Renal pelvis (tissue), 12 donors: Measurements from ENCODE around the gene MRPS21. TPM values are rescaled to one million over a fixed set of nuclear protein-coding genes. Genes with fewer than 3 reads are reported as not detected.

Experiments
- DNase-seq: peaks from one replicate; pipeline ENCODE4 v3.0.0-alpha.2; 2013
- long read RNA-seq, 16 experiments: transcript quantifications; one replicate each; lab custom pipeline, GENCODE V29; 2026
- polyA plus RNA-seq, 3 donors: library from polyadenylated mRNA; unstranded; fragments of 120-200 nt; gene quantifications; one replicate each; pipeline ENCODE4 v1.2.1, GENCODE V29; 2013; ENCODE audit not compliant: insufficient read length in 3 of 3

Gene MRPS21
- polyA plus RNA-seq: 10 to 100 TPM; 75.9 to 92.9 (median 83.2) TPM
- long read RNA-seq, donor 1, transcript MRPS21-202 (3 exons, 1,226 nt): major isoform, 103 of 164 reads
- long read RNA-seq, donor 1, transcript MRPS21-201 (2 exons, 1,462 nt): minor isoform, 56 of 164 reads
- long read RNA-seq, donor 1, partial matches to known transcripts: 5 of 164 reads
- long read RNA-seq, donor 1, other reads (novel, unspliced or antisense): 0 of 164 reads
- long read RNA-seq, donor 2, transcript MRPS21-202 (3 exons, 1,226 nt): major isoform, 119 of 183 reads
- long read RNA-seq, donor 2, transcript MRPS21-201 (2 exons, 1,462 nt): minor isoform, 64 of 183 reads
- long read RNA-seq, donor 2, partial matches to known transcripts: 0 of 183 reads
- long read RNA-seq, donor 2, other reads (novel, unspliced or antisense): 0 of 183 reads
- long read RNA-seq, donor 3, transcript MRPS21-202 (3 exons, 1,226 nt): major isoform, 122 of 201 reads
- long read RNA-seq, donor 3, transcript MRPS21-201 (2 exons, 1,462 nt): minor isoform, 60 of 201 reads
- long read RNA-seq, donor 3, partial matches to known transcripts: 19 of 201 reads
- long read RNA-seq, donor 3, other reads (novel, unspliced or antisense): 0 of 201 reads
- long read RNA-seq, donor 4, transcript MRPS21-201 (2 exons, 1,462 nt): minor isoform, 69 of 205 reads
- long read RNA-seq, donor 4, transcript MRPS21-202 (3 exons, 1,226 nt): major isoform, 136 of 205 reads
- long read RNA-seq, donor 4, partial matches to known transcripts: 0 of 205 reads
- long read RNA-seq, donor 4, other reads (novel, unspliced or antisense): 0 of 205 reads
- long read RNA-seq, donor 5, transcript MRPS21-201 (2 exons, 1,462 nt): minor isoform, 40 of 128 reads
- long read RNA-seq, donor 5, transcript MRPS21-202 (3 exons, 1,226 nt): major isoform, 82 of 128 reads
- long read RNA-seq, donor 5, partial matches to known transcripts: 6 of 128 reads
- long read RNA-seq, donor 5, other reads (novel, unspliced or antisense): 0 of 128 reads
- long read RNA-seq, donor 6, transcript MRPS21-202 (3 exons, 1,226 nt): major isoform, 100 of 149 reads
- long read RNA-seq, donor 6, transcript MRPS21-201 (2 exons, 1,462 nt): minor isoform, 49 of 149 reads
- long read RNA-seq, donor 6, partial matches to known transcripts: 0 of 149 reads
- long read RNA-seq, donor 6, other reads (novel, unspliced or antisense): 0 of 149 reads
- long read RNA-seq, donor 7, transcript MRPS21-201 (2 exons, 1,462 nt): minor isoform, 80 of 227 reads
- long read RNA-seq, donor 7, transcript MRPS21-202 (3 exons, 1,226 nt): major isoform, 147 of 227 reads
- long read RNA-seq, donor 7, partial matches to known transcripts: 0 of 227 reads
- long read RNA-seq, donor 7, other reads (novel, unspliced or antisense): 0 of 227 reads
- long read RNA-seq, donor 8, transcript MRPS21-202 (3 exons, 1,226 nt): major isoform, 32 of 52 reads
- long read RNA-seq, donor 8, transcript MRPS21-201 (2 exons, 1,462 nt): minor isoform, 13 of 52 reads
- long read RNA-seq, donor 8, partial matches to known transcripts: 7 of 52 reads
- long read RNA-seq, donor 8, other reads (novel, unspliced or antisense): 0 of 52 reads
- long read RNA-seq, donor 9, transcript MRPS21-202 (3 exons, 1,226 nt): major isoform, 118 of 189 reads
- long read RNA-seq, donor 9, transcript MRPS21-201 (2 exons, 1,462 nt): minor isoform, 71 of 189 reads
- long read RNA-seq, donor 9, partial matches to known transcripts: 0 of 189 reads
- long read RNA-seq, donor 9, other reads (novel, unspliced or antisense): 0 of 189 reads
- long read RNA-seq, donor 10, transcript MRPS21-201 (2 exons, 1,462 nt): minor isoform, 69 of 183 reads
- long read RNA-seq, donor 10, transcript MRPS21-202 (3 exons, 1,226 nt): major isoform, 114 of 183 reads
- long read RNA-seq, donor 10, partial matches to known transcripts: 0 of 183 reads
- long read RNA-seq, donor 10, other reads (novel, unspliced or antisense): 0 of 183 reads
- long read RNA-seq, donor 11, transcript MRPS21-202 (3 exons, 1,226 nt): major isoform, 93 of 147 reads
- long read RNA-seq, donor 11, transcript MRPS21-201 (2 exons, 1,462 nt): minor isoform, 44 of 147 reads
- long read RNA-seq, donor 11, partial matches to known transcripts: 10 of 147 reads
- long read RNA-seq, donor 11, other reads (novel, unspliced or antisense): 0 of 147 reads
- long read RNA-seq, donor 12, transcript MRPS21-201 (2 exons, 1,462 nt): minor isoform, 74 of 177 reads
- long read RNA-seq, donor 12, transcript MRPS21-202 (3 exons, 1,226 nt): major isoform, 103 of 177 reads
- long read RNA-seq, donor 12, partial matches to known transcripts: 0 of 177 reads
- long read RNA-seq, donor 12, other reads (novel, unspliced or antisense): 0 of 177 reads
- long read RNA-seq, donor 13, transcript MRPS21-202 (3 exons, 1,226 nt): major isoform, 94 of 155 reads
- long read RNA-seq, donor 13, transcript MRPS21-201 (2 exons, 1,462 nt): minor isoform, 50 of 155 reads
- long read RNA-seq, donor 13, partial matches to known transcripts: 11 of 155 reads
- long read RNA-seq, donor 13, other reads (novel, unspliced or antisense): 0 of 155 reads
- long read RNA-seq, donor 14: 0 reads
- long read RNA-seq, donor 15, transcript MRPS21-201 (2 exons, 1,462 nt): minor isoform, 69 of 202 reads
- long read RNA-seq, donor 15, transcript MRPS21-202 (3 exons, 1,226 nt): major isoform, 116 of 202 reads
- long read RNA-seq, donor 15, partial matches to known transcripts: 17 of 202 reads
- long read RNA-seq, donor 15, other reads (novel, unspliced or antisense): 0 of 202 reads
- long read RNA-seq, donor 16, transcript MRPS21-201 (2 exons, 1,462 nt): minor isoform, 88 of 239 reads
- long read RNA-seq, donor 16, transcript MRPS21-202 (3 exons, 1,226 nt): major isoform, 139 of 239 reads
- long read RNA-seq, donor 16, partial matches to known transcripts: 12 of 239 reads
- long read RNA-seq, donor 16, other reads (novel, unspliced or antisense): 0 of 239 reads

DNA sequence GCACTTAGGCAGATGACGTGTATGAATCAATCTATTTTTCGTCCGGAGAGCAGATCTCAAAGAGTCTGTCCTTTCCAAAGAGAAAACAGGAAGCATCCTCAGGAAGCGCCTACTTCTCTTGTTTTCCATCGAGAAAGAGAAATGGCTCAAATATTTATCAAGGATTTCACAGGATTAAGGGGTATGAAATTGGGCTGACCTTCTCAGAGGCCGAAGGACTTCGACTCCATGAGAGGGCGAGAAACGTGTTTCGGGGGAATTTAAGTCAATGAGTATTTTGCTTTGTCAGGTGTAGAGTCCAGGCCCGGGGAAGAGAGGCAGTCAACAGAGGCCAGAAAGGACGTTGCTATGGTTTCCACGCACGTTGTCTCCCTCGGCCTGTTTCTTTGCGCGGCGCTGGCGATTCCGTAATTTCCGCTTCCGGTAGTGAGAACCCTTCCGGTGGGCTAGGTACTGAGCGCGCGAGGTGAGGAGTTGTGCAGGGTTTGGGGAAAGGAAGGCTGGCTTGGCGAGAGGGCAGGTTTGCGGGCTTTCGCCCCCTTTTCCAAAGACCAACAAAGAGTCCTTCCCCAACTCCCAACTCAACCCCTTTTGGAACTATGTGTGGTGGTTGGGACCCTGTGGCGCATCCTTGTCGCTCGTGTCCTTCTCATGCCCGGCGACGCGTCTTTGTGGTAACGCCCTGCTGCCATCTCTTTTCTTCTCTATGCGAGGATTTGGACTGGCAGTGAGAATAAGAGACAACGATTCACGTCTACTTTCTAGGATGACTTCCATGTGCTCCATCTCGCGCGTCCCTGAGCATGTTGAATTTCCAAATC is at the start of gene MRPS21:
TSS of gene MRPS21 (plus strand) at position 429 of the 821 bp plus-strand sequence. CDS start 506 bp downstream, outside the sequence.
- DNase-seq: peak; percentile 97

DNA sequence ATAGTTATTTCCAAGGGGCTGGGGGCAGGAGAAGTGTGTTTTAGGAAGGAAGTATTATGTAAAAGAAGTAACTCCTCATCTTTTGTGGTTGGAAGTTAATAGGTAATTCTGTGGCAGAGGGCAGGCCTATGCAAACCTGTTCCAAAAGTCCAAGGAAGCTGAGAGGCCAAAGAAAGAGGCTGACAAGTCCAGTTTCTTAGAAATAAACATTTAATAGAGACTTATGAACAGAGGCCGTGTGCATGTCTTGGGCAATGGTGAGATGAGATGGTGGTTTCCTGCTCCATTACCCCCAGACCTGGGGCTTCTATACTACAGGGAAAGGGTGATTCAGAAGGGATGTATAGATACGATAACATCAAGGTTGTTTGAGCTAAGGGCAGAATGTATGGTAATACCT is 43.7 kb upstream of the MRPS21 start:
- no peak for DNase-seq

DNA sequence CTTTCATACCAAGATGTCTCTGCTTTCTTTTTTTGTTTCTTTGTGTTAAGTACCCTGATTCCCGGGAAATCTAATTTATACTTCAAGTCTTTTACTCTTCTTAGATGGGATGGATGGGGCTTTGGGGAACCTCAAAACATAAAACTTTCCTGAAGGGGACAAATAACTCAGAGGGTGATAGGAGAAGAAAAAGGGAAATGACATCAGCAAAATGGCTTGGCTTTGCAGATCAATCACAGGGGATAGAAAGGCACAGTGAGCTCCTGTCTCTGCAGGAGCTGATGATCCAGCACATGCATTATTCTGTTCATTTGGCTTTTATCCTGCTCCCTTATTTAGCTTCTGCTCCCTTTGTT is 37.5 kb upstream of the MRPS21 start:
- DNase-seq: no peak

DNA sequence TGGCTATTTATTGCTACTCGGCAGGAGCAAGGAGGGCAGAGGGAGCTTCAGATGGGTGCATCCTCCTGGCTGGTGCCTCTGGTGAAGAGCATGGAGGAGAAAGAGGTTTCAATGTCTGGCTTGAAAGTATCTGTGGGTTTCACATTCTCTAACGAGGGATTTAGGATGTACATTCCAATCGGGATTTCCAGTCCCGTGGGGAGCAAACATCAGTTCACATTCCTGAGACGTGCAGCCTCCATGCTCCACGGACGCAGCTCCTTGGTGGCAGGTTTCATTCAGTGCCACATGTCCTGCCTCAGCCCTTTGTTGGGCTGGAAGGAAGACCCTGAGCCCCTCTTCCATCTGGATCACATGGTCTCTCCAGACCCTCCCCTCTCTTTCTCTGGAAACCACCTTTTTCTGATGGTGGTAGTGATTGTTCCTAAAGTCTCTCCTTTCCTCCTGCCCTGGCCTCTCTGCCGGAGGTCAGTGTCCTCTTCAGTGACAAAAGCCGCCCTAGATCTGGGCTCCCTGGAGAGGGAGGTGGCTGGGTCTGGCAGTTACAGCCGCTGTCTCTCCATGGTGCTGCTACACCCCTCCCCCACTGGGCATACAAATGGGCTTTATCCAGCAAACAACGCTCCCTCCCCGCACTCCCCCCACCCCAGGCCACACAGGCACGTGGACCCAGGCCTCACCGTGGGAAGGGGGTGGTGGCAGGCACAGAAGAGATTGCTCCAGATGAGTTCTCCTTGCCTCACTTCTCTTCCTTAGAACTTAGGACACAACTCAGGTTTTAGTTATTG is 36.9 kb upstream of the MRPS21 start:
- DNase-seq: no peak

DNA sequence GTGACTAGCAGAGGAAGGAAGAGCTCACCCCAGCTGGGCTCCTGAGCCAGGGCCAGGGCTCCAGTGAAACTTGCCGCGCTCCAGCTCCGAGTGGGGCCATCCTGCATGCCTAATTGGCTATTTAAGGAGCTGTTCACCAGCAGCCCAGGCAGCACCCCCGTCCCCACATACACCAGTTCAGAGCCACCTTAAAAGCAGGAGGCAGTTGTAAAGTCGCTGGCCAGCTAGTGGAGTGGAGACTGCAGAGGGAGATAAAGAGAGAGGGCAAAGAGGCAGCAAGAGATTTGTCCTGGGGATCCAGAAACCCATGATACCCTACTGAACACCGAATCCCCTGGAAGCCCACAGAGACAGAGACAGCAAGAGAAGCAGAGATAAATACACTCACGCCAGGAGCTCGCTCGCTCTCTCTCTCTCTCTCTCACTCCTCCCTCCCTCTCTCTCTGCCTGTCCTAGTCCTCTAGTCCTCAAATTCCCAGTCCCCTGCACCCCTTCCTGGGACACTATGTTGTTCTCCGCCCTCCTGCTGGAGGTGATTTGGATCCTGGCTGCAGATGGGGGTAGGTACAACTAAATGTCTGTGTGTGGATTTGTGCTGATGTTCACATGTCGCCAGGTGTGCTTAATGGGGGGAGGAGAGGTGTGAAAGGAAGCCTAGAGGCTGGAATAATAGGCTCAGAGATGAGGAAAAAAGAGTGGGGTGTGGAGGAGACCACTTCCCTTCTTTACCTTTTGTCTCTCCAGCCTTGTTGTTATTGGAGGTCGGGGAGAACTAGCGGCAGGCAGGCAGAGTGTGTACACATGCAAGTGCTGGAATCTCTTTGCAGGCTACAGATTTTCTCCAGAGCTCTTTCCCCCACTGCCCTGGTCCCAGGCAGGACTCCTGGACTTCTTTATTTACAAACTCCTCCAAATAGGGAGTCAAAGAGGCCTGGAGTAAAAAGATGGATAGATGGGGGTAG is 35.8 kb upstream of the MRPS21 start, which contains the start of gene CA14:
TSS of gene CA14 (plus strand) at position 151 of the 962 bp plus-strand sequence. CDS start at position 506, 355 bp downstream.
- DNase-seq: no peak

DNA sequence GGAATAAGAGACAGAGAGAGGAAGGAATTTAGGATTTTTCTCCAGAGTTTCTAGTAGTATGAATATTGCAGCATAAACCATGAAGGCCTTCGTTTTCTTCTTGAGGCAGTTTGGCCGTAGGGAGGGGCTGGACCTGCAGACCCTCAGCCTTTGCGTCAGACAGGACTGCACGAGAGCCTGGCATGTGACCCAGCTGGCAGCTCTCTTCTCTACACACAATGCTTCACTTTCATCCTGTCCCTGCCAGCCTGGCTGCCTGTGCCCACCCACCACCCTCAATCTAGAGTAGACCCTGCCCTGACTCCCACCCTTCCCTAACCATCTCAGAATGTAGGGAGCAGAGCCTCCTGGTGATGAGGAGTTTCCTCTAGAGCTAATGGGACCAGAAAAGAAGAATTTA is 34.4 kb upstream of the MRPS21 start:
- no peak for DNase-seq

DNA sequence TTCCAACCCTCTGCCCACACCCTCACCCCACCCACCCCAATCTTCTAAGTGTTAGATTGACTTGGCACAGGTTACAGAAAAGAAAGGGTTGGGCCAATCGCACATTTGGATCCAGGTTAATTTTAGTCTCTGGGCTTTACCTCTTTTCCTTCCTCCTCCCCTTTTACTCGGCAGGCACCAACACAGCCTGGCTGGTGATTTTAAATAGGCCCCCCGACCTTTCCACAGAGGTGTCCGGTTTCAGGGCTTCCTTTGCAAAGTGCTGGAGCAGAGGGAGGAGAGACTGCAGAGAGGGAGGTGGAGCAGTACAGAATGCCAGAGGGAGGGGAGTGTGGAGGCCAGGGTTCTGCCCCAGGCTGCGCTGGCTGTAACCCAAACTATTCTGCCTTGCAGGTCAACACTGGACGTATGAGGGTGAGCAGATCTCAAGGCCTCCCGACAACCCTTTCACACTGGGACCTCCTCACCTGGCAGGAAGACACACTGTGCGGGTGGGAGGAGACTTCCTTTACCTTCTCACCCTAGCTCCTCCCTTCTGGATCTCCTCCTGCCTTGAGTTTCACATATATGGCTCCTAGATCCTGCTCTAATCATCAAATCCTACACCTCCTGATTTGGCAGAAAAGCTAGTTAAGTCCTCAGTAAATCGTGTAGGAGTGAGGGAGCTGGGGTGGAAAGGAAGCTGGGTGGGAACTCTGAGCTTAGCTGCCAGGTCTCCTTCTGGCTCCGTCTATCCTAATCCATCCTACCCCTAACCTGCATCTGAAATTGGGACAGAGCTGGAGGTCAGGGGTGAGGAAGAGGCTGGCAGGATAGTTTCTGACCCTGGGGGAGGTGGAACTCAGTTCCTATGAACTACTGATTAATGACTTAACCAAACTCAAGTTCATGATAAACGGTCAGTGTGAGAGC is 33.6 kb upstream of the MRPS21 start:
- no peak for DNase-seq

DNA sequence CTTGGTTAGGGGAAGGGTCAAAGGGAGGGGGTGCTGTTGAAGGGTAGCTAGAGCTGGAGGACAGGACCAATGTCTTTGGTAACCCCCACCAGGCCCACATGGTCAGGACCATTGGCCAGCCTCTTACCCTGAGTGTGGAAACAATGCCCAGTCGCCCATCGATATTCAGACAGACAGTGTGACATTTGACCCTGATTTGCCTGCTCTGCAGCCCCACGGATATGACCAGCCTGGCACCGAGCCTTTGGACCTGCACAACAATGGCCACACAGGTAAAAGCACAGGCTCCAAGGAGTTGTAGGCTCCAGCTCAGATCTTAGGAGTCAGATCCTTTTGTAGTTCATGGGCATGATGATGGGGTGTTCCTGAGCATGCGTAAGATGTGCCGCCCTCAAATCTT is 32.3 kb upstream of the MRPS21 start:
- DNase-seq: no peak

DNA sequence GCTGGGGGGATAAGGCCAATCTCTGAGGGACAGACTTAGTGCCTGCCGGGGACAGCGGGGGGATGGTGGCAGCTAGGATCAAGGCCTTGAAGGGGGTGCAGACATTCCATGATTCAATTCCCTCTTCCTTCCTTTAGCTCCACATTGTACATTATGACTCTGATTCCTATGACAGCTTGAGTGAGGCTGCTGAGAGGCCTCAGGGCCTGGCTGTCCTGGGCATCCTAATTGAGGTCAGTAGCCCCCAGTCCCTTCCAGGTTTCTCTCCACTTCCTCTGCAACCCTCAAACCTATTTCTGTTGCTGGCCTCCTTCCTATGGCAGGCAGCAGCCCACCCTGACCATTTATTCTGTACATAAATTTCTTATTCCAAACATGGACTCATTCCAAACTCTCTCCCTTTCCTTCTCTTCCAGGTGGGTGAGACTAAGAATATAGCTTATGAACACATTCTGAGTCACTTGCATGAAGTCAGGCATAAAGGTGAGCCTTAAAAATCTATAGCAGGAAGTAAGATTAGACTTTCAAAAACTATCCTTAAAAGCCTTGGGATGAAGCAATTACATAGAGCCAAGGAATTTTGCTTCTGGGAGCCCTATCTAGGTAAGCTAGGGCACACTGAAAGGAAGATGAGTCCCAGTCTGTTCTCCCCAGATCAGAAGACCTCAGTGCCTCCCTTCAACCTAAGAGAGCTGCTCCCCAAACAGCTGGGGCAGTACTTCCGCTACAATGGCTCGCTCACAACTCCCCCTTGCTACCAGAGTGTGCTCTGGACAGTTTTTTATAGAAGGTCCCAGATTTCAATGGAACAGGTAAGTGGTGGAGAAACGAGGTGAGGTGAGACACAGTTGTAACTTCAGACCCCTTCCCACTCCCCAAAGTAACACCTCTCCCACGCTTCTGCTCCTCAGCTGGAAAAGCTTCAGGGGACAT is 31.0 kb upstream of the MRPS21 start:
- no peak for DNase-seq

DNA sequence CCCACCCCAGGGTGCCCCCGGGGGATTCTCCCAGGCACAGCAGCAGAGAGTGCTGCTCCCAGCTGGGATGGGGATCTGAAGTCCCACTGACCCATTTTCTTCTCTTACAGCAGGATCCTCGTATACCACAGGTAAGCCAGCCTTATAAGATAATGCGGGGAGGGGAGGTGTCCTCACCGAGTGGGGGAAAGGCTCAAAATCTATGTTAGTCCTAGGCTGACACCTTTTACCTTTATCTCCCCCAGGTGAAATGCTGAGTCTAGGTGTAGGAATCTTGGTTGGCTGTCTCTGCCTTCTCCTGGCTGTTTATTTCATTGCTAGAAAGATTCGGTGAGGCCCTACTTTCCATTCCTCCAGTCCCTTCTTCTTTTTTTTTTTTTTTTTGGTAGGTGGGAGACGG is 30.1 kb upstream of the MRPS21 start:
- no peak for DNase-seq

DNA sequence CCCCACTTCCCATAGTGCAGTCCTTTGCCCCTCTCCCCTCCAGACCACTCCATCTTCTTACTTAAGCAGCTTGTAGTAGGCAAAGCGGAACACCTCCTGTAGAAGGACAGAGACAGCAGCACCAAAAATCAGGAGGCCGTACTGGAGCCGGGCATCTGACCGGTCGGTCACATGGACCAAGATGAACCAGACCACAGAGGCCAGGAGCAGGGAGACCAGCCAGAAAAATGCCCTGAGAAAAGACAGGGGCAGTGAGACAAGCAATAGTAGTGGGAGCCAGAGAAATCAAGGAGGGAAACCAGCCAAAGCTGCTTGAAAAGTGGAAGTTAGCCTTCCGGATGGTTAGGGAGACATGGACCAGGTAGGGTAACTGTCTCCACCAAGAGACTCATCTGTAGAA is 25.8 kb upstream of the MRPS21 start:
- DNase-seq: no peak

DNA sequence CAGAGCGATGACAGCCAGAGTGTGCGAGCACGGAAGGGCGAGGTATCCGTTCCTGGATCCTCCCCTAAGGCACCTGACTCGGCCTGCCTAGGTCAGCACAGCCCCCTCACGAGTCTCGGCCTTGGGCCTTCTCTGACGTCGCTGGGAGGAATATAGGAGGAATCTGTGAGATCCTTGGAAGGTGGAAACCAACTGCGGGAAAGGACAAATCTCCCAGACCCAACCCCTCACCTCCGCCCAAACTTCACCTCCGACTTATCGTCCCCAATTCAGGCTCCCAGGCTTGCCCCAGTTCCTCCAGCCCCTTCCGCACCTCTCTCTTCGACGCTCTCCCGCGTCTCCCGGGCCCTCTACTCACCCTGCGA is 25.3 kb upstream of the MRPS21 start:
- no peak for DNase-seq
